HG02642 (cell line): ENCODE results near the gene BNC2.

Experiments
- ATAC-seq: cut with Tn5 transposase; IDR thresholded peaks from one replicate; pipeline ENCODE4 v1.9.1; 2021; ENCODE audit warnings: mild to moderate bottlenecking; ENCODE audit not compliant: unreplicated experiment, poor library complexity

Gene BNC2

GRCh38 chr9:16613051-16613450 is 257.4 kb downstream of the BNC2 start:
- ATAC-seq, result no peak

GRCh38 chr9:16612627-16613026 is 257.8 kb downstream of the BNC2 start:
- ATAC-seq, result no peak

- no peak for ATAC-seq
Observed at GRCh38 chr9:16611983-16612382, 258.5 kb downstream of the BNC2 start.

- ATAC-seq, result no peak
Observed at GRCh38 chr9:16611001-16611400, 259.5 kb downstream of the BNC2 start.

GRCh38 chr9:16610538-16610937 is 259.9 kb downstream of the BNC2 start:
- no peak for ATAC-seq

- no peak for ATAC-seq
Observed at GRCh38 chr9:16608906-16609305, 261.6 kb downstream of the BNC2 start.

- ATAC-seq, result no peak
Observed at GRCh38 chr9:16602494-16602893, 268.0 kb downstream of the BNC2 start.

- ATAC-seq, result no peak
Observed at GRCh38 chr9:16601991-16602390, 268.5 kb downstream of the BNC2 start.

GRCh38 chr9:16598316-16598715 is 272.2 kb downstream of the BNC2 start:
- ATAC-seq, result no peak

GRCh38 chr9:16597136-16597535 is 273.3 kb downstream of the BNC2 start:
- no peak for ATAC-seq

GRCh38 chr9:16595227-16595626 is 275.2 kb downstream of the BNC2 start:
- ATAC-seq, result no peak

- ATAC-seq, result no peak
Observed at GRCh38 chr9:16594787-16595186, 275.7 kb downstream of the BNC2 start.

- no peak for ATAC-seq
Observed at GRCh38 chr9:16593746-16594145, 276.7 kb downstream of the BNC2 start.

- no peak for ATAC-seq
Observed at GRCh38 chr9:16591092-16591491, 279.4 kb downstream of the BNC2 start.

- no peak for ATAC-seq
Observed at GRCh38 chr9:16585591-16585990, 284.9 kb downstream of the BNC2 start.

- no peak for ATAC-seq
Observed at GRCh38 chr9:16579872-16580432, 290.5 kb downstream of the BNC2 start.

GRCh38 chr9:16575986-16576245 is 294.6 kb downstream of the BNC2 start:
- no peak for ATAC-seq

GRCh38 chr9:16575142-16575985 is 295.1 kb downstream of the BNC2 start:
- ATAC-seq, result no peak

- no peak for ATAC-seq
Observed at GRCh38 chr9:16572005-16572734, 298.3 kb downstream of the BNC2 start.

GRCh38 chr9:16571127-16571802 is 299.2 kb downstream of the BNC2 start:
- no peak for ATAC-seq

- no peak for ATAC-seq
Observed at GRCh38 chr9:16563446-16563845, 307.0 kb downstream of the BNC2 start.
